Left renal cortex interstitium (tissue), 4 donors: ENCODE data around the gene EVI5L. TPM values are rescaled to one million over a fixed set of nuclear protein-coding genes. Genes with fewer than 3 reads are reported as not detected.
"Not testable (repeated sequence)": the region's sequence is repeated elsewhere in the genome, so short reads cannot be mapped to it uniquely, and the experiment has no call there.

Experiments
- DNase-seq, 4 donors: peaks; one replicate each; pipeline ENCODE4 v3.0.0-alpha.2; 2013; ENCODE audit warnings: low read depth in 4 of 4, low spot score in 2 of 4, missing footprints in 1 of 4
- polyA plus RNA-seq, 4 donors: library from polyadenylated mRNA; unstranded; fragments of 120-200 nt; gene quantifications; one replicate each; pipeline ENCODE4 v1.2.1, GENCODE V29; 2013; ENCODE audit not compliant: insufficient read length in 4 of 4

EVI5L gene
- polyA plus RNA-seq, 4 donors = 15.1 to 19.9 (median 18.5) TPM

DNA sequence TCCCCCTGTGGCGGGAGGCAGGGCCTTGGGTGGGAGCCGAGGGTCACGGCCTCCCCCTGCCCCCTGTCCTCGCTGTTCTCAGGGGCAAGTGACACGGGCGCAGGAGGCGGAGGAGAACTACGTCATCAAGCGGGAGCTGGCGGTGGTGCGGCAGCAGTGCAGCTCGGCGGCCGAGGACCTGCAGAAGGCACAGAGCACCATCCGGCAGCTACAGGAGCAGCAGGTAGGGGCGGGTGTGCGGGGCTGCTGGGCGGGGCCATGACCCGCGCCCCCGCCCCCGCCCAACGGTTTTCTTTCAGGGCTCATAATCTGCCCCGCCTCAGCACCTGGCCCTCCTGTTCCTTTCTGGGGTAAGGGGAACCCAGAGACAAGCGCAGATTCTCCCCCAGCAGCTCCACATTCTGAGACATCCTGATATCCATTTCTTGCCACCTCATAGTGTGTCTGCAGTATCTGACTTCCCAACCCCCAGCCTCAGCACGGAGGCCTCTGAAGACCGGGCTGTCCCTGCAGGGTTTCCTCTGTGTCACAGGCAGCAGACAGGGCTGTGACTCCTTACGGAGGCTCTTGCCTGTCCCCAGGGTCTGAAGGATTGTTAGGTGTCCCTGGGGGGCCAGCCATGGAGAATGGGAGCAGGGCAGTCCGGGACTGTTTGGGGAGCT lies 28.2 kb downstream of the EVI5L start:
- DNase-seq = no peak

DNA sequence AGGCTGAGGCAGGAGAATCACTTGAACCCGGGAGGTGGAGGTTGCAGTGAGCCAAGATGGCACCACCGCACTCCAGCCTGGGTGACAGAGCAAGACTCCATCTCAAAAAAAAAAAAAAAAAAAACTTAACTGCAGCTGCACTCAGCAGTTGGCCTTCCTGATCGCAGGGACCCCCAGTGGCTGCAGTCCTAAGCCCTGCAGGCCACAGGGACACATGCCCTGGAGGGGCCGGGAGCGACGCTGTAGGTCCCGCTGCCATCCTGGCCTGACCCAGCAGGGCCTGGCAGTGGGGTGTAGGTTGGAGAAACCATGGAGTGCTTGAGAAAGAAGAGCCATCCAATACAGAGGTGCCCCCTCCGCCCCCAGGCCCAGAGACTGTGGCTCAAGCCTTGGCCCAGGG lies 29.1 kb downstream of the EVI5L start:
- not testable (repeated sequence) for DNase-seq

- DNase-seq = no peak
These were observed 30.1 kb downstream of the EVI5L start for GRCh38 chr19:7859831-7860713.

DNA sequence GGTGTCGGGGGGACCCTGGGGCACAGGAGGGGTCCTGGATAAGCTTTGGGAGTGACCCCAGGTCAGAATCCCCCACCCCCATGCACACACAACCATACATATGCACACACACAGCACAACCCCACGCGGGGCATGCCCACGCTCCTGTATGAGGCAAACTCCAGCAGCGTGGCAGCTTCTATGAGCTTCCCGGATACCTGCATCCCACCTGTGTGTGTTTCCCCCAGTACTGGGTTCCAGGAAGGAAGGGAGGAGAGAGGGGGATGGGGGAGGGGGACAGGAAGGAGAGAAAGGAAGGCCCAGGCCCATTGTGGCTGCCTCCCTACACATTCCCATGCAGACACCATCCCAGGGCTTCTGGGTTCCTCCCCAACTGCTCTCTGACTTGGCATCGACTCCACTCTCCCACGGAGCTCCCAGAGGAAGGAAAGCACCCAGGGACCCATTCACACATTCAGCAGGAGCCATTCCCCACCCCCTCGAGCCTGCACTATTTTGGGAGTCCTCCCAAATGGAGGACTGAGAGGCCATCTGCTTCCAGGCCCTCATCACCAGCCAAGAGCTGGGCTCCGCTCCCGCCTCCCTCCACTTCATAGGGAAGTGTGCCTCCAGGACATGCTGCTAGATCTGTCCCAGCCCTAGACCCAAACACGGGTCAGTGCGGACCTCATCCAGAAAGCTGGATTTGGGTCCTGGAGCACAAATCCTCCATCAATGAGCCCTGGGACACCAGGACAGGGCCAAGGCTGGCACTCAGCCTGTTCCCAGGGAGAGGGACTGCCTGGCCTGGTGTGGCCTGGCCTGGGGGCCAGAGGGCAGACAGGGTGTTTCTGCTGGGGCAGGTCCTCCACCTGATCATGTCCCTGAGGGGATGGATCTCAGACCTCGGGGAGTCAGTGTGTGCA lies 30.9 kb downstream of the EVI5L start:
- DNase-seq = no peak

DNA sequence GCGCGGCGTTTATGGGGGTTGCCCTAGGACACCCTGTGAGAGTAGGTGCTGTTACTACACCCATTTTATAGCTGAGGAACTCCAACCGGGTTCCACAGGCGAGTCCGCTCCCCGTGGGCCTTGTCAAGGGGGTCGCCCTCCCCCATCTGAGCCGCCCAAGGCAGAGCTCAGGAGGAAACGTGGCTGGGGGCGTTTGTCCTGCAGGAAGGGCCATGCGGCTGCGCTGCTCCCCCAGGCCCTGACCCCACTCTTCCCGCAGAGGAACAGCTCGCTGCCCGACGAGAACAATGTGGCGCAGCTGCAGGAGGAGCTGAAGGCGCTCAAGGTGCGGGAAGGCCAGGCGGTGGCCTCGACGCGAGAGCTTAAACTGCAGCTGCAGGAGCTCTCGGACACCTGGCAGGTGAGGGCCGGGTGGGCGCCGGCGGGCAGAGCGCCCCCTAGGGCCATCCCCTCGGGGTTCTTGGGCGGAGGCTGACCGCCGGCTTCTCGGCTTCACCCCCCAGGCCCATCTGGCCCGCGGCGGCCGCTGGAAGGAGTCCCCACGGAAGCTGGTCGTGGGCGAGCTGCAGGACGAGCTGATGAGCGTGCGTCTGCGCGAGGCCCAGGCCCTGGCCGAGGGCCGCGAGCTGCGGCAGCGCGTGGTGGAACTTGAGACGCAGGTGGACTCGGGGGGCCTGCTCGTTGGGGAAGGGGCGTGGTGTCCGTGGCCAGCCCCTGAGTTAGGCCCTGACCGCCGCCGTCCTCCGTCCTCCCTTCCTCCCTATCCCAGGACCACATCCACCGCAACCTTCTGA lies 31.8 kb downstream of the EVI5L start:
- no peak for DNase-seq

- DNase-seq = no peak
These were observed 32.5 kb downstream of the EVI5L start for GRCh38 chr19:7862413-7862951.

DNA sequence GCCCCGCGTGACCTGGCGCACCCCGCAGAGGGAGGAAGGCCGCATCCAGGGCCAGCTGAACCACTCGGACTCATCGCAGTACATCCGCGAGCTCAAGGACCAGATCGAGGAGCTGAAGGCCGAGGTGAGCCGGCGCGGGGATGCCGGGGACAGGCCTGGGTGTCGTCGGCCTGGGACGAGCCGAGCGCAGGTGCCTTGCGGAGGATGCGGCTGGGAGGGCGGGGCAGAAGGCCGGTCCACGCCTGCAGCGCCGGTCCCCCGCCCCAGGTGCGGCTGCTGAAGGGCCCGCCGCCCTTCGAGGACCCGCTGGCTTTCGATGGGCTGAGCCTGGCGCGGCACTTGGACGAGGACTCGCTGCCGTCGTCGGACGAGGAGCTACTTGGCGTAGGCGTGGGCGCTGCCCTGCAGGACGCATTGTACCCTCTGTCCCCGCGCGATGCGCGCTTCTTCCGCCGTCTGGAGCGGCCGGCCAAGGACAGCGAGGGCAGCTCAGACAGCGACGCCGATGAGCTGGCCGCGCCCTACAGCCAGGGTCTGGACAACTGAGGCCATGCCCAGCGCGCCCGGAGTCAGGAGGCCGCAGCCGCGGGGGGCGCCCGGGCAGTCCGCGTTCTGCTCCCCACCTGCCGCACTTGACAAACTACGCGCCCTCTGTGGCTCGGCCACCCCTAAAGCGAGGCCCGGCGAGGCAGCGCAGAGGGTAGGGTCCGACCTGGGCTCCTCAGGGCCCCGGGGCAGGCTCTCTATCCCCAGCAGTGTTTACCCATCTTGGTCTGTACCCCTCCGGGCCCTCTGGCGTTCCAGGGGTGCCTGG lies 33.3 kb downstream of the EVI5L start:
- DNase-seq = no peak

- DNase-seq = no peak
These were observed 34.1 kb downstream of the EVI5L start for GRCh38 chr19:7863971-7864689.

GRCh38 chr19:7864690-7865074 lies 34.7 kb downstream of the EVI5L start:
- no peak for DNase-seq

- no peak for DNase-seq
These were observed 35.4 kb downstream of the EVI5L start for GRCh38 chr19:7865262-7865911.

GRCh38 chr19:7866399-7867091 lies 36.5 kb downstream of the EVI5L start:
- no peak for DNase-seq

DNA sequence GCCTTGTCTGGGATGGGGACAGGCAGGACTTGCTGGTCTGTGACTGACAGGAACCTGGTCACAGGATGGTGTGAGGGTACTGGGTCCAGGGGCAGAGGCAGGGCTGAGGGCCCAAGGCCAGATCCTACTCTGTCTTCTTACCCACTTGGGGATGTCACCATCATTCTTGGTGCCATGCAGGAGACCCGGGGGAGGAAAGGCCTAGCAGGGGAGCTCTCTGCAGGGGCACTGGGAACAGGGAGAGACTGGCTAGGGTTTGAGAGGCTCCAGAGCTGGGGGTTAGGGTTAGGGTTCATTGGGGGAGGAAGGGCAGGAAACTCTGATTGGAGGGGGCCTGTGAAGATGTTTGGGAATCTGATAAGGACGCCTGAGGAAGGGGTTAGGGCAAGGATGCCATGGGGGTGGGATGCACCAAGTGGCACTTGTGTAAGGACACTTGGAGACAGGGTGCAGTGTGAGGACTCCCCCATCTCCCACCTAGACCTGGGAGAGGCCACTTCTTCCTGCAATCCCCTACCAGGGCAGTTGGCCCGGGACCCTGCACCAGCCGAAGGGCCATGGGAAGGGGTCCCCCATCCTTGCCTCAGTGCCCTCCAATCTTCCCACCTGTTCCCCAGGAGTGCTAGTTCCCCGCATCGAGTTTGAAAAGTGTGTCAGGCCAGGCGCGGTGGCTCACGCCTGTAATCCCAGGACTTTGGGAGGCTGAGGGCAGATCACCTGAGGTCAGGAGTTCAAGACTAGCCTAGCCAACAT lies 37.2 kb downstream of the EVI5L start:
- no peak for DNase-seq

DNA sequence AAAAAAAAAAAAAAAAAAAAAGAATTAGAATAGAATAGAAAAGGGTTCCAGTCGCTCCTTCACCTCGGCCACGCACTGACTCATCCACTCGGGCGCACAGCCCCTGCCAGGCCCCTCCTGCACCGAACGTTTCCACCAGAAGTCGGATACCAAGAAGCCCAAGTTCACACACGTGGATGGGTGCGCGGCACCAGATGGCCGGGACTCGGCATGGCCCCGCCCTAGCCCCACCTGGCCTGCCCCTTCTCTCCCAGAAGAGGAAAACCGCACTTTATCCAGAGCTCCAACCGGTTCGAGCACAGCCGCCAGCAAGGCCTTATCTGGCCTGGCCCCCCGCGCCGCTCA lies 38.3 kb downstream of the EVI5L start:
- DNase-seq = no peak

DNA sequence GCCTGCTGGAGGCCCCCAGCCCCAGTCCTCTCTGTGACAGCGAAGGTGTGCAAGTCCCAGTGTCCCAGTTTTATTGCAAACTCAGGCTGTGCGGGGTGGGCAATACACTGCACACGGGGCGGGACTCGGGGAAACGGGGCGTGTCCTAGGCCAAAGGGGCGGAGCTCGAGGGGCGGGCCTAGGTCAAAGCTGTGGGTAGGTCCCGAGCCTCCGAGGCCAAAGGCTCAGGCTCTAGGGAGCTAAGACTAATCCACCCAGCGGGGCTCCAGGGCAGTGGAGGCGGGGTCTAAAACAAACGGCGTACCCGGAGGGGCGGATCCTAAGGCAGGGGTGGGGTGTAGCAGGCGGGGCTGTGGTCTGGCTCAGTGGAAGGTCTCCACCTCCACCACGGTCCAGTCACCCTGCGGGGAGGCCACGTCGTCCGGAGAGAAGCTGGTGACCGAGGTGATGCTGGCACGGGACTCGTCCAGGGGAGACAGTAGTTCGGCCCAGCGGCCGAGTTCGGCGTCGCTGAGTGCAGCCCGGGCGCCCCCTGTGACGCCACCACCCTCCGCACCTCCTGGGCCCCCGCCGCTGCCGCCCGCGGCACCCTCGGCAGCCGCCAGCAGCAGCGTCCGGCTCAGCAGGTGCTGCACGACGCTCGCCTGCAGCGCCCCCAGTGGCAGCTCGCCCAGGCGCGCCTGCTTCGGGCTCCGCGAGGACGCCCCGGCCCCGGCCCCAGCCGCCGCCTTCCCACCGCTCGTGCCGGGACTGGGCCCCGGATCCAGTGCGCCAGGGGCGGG lies 38.8 kb downstream of the EVI5L start:
- DNase-seq = no peak

GRCh38 chr19:7869453-7869909 lies 39.5 kb downstream of the EVI5L start:
- no peak for DNase-seq
